8988T (cell line): ENCODE results near the gene QTRT2.
A peak's percentile ranks its signal among the peaks of the same experiment; 100 is the strongest.

Source experiments
- DNase-seq: peaks from one replicate; pipeline ENCODE4 v3.0.0; 2011

The QTRT2 gene

GRCh38 chr3:114056130-114057010, at the start of gene QTRT2, which contains the start of gene CCDC191:
TSS of gene QTRT2 (plus strand) at chr3:114056737. CDS start at chr3:114065258, 8,521 bp downstream.
TSS of gene CCDC191 (minus strand) at chr3:114056526. CDS start at chr3:114056466, 60 bp downstream.
- DNase-seq = peak; percentile 53

- no peak for DNase-seq
Measured at GRCh38 chr3:114011059-114011797, 45.3 kb upstream of the QTRT2 start.

GRCh38 chr3:114014211-114014610, 42.3 kb upstream of the QTRT2 start:
- no peak for DNase-seq

- DNase-seq = no peak
Measured at GRCh38 chr3:114019486-114019885, 37.1 kb upstream of the QTRT2 start.

GRCh38 chr3:114020907-114021306, 35.6 kb upstream of the QTRT2 start:
- DNase-seq = no peak

- DNase-seq = no peak
Measured at GRCh38 chr3:114022145-114022802, 34.3 kb upstream of the QTRT2 start.

GRCh38 chr3:114025451-114025850, 31.1 kb upstream of the QTRT2 start:
- DNase-seq = no peak

GRCh38 chr3:114026331-114026730, 30.2 kb upstream of the QTRT2 start:
- no peak for DNase-seq

- DNase-seq = no peak
Measured at GRCh38 chr3:114033721-114034120, 22.8 kb upstream of the QTRT2 start.

- DNase-seq = no peak
Measured at GRCh38 chr3:114034211-114034610, 22.3 kb upstream of the QTRT2 start.

- no peak for DNase-seq
Measured at GRCh38 chr3:114034787-114035545, 21.6 kb upstream of the QTRT2 start.

- DNase-seq = no peak
Measured at GRCh38 chr3:114035896-114036295, 20.6 kb upstream of the QTRT2 start.

GRCh38 chr3:114043205-114043604, 13.3 kb upstream of the QTRT2 start:
- no peak for DNase-seq

GRCh38 chr3:114052216-114052615, 4.3 kb upstream of the QTRT2 start:
- DNase-seq = no peak

- DNase-seq = no peak
Measured at GRCh38 chr3:114057011-114057347, 442 bp downstream of the QTRT2 start.

GRCh38 chr3:114058646-114059045, 2.1 kb downstream of the QTRT2 start:
- DNase-seq = no peak

GRCh38 chr3:114060906-114061655, 4.5 kb downstream of the QTRT2 start:
- no peak for DNase-seq

- DNase-seq = no peak
Measured at GRCh38 chr3:114067804-114068203, 11.3 kb downstream of the QTRT2 start.

- no peak for DNase-seq
Measured at GRCh38 chr3:114068336-114068735, 11.8 kb downstream of the QTRT2 start.

GRCh38 chr3:114071786-114072185, 15.2 kb downstream of the QTRT2 start:
- DNase-seq = no peak

- DNase-seq = no peak
Measured at GRCh38 chr3:114076711-114077110, 20.2 kb downstream of the QTRT2 start.

- no peak for DNase-seq
Measured at GRCh38 chr3:114078126-114078525, 21.6 kb downstream of the QTRT2 start.
